ENCODE measurements around the gene SHROOM1. TPM values are rescaled to one million over a fixed set of nuclear protein-coding genes. Genes with fewer than 3 reads are reported as not detected.

Gene SHROOM1
- total and polyA plus RNA-seq, 9 of the 15 experiments (the other 6 are each of a cell fraction or from before 2014, with no cell fraction given) = 0.44 to 26.5 (median 11.9) TPM

DNA sequence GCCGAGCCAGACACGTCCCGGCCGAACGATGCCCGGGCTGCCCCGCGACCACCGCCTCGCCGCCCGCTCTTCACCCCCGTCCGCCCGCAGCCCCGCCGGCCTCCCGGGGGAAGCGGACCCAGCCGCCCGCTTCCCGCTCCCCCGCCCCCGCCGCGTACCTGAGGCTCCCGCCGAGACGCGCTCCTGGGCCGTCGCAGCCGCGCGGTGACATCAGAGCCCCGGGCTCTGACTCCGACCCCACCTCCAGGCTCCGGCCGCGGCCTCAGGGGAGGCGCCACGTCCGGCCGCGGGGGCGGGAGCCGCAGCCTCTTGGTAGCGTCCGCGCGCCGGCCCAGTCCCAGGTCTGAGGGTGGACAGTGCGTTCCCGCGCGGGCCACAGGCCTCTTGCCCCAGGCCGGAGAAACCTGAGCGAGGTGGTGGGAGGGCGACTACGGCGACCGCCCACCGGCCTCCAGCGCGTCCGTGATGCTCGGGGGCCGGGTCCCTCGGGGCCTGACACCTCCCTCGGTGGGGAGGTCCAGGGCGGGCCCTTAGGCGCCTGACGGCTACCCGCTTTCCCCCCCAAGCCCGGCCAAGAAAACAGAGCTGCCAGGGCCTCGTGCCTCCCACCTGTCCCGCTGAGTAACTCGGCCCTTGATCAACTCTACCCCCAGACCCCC is at the start of gene SHROOM1 (continued):
- TF ChIP-seq MYC (IDR thresholded peaks at IDR 0.05; ENCODE audit: low read depth, low read length) (no peak; the same call in none of the 2 replicates), MYC (CRISPR knock-in tag; IDR thresholded peaks at IDR 0.05; ENCODE audit: borderline replicate concordance, low read depth) (no peak; the same call in 1 of the 2 replicates), NR2C1 (IDR thresholded peaks at IDR 0.05) (no peak), NR2C1 (tag; IDR thresholded peaks at IDR 0.05) (no peak), KLF6 (CRISPR knock-in tag; IDR thresholded peaks at IDR 0.05; ENCODE audit: borderline replicate concordance) (peak; percentile 17; the same call in 1 of the 2 replicates), ZNF146 (CRISPR knock-in tag; IDR thresholded peaks at IDR 0.05; ENCODE audit: unreplicated experiment) (no peak), MAFG (tag; conservative IDR thresholded peaks at IDR 0.05) (no peak), PATZ1 (CRISPR knock-in tag; IDR thresholded peaks at IDR 0.05; ENCODE audit: borderline replicate concordance) (no peak), SMAD3 (CRISPR knock-in tag; conservative IDR thresholded peaks at IDR 0.05) (no peak), RFX7 (CRISPR knock-in tag; IDR thresholded peaks at IDR 0.05) (no peak), SRSF7 (optimal IDR thresholded peaks at IDR 0.05; ENCODE audit: low read depth, low read length) (no peak), MECOM (CRISPR knock-in tag; IDR thresholded peaks at IDR 0.05) (no peak), ZNF134 (CRISPR knock-in tag; conservative IDR thresholded peaks at IDR 0.05) (no peak), ZSCAN32 (CRISPR knock-in tag; IDR thresholded peaks at IDR 0.05) (no peak), XRCC3 (IDR thresholded peaks at IDR 0.05) (no peak), HMBOX1 (IDR thresholded peaks at IDR 0.05) (no peak), NR4A1 (CRISPR knock-in tag; IDR thresholded peaks at IDR 0.05) (0 out of 2 replicates have a peak, but pooled peaks have one; percentile 49), NR4A1 (tag; IDR thresholded peaks at IDR 0.05) (peak; percentile 41; the same call in 1 of the 2 replicates), HDGF (IDR thresholded peaks at IDR 0.05) (no peak), ZEB2 (IDR thresholded peaks at IDR 0.05) (no peak), PBX2 (CRISPR knock-in tag; IDR thresholded peaks at IDR 0.05; ENCODE audit: low read depth) (no peak), PBX2 (tag; conservative IDR thresholded peaks at IDR 0.05; ENCODE audit: low read depth) (no peak), BRF1 (IDR thresholded peaks at IDR 0.05; ENCODE audit: borderline replicate concordance, extremely low read depth, insufficient read length) (no peak), TEAD1 (CRISPR knock-in tag; IDR thresholded peaks at IDR 0.05) (no peak)
- TF ChIP-seq, protein P1, sequence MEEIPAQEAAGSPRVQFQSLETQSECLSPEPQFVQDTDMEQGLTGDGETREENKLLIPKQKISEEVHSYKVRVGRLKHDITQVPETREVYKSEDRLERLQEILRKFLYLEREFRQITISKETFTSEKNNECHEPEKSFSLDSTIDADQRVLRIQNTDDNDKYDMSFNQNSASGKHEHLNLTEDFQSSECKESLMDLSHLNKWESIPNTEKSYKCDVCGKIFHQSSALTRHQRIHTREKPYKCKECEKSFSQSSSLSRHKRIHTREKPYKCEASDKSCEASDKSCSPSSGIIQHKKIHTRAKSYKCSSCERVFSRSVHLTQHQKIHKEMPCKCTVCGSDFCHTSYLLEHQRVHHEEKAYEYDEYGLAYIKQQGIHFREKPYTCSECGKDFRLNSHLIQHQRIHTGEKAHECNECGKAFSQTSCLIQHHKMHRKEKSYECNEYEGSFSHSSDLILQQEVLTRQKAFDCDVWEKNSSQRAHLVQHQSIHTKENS (CRISPR knock-in tag; IDR thresholded peaks at IDR 0.05) = no peak

All from K562 (cell line).